HG03175 (cell line): ENCODE measurements around the gene MICAL2.

Experiments used
- ATAC-seq: cut with Tn5 transposase; IDR thresholded peaks from one replicate; pipeline ENCODE4 v1.9.1; 2021; ENCODE audit warnings: mild to moderate bottlenecking, moderate library complexity; ENCODE audit not compliant: unreplicated experiment

Gene MICAL2

GRCh38 chr11:12293486-12293885, 183.1 kb downstream of the MICAL2 start:
- ATAC-seq, result no peak

GRCh38 chr11:12294613-12295012, 184.2 kb downstream of the MICAL2 start:
- no peak for ATAC-seq

- ATAC-seq, result no peak
These were observed 185.6 kb downstream of the MICAL2 start for GRCh38 chr11:12295943-12296342.

GRCh38 chr11:12298610-12299009, 188.2 kb downstream of the MICAL2 start:
- no peak for ATAC-seq

GRCh38 chr11:12301379-12301778, 191.0 kb downstream of the MICAL2 start:
- no peak for ATAC-seq

- ATAC-seq, result no peak
These were observed 193.2 kb downstream of the MICAL2 start for GRCh38 chr11:12303421-12304149.

- ATAC-seq, result no peak
These were observed 196.4 kb downstream of the MICAL2 start for GRCh38 chr11:12306830-12307229.

GRCh38 chr11:12312132-12312531, 201.7 kb downstream of the MICAL2 start:
- ATAC-seq, result no peak
